T-helper 2 cell treated with Interferon-gamma antibody and Interleukin-4, amounts not matched to agents 5 μg/mL and 100 μg/mL, for 36 hours (primary cell): Measurements from ENCODE around the gene SGSH.
"Not testable (repeated sequence)": the region's sequence is repeated elsewhere in the genome, so short reads cannot be mapped to it uniquely, and the experiment has no call there.

Experiments used
- DNase-seq: peaks from one replicate; pipeline ENCODE4 v3.0.0; 2021; ENCODE audit warnings: low spot score
- H3K27ac Mint-ChIP-seq: one replicate; pipeline ENCODE4 v1.8.0; 2021; ENCODE audit warnings: mild to moderate bottlenecking, mixed read lengths
- H3K27me3 Mint-ChIP-seq: one replicate; pipeline ENCODE4 v1.8.0; 2021; ENCODE audit warnings: low read depth, mixed read lengths
- H3K36me3 Mint-ChIP-seq: one replicate; pipeline ENCODE4 v1.8.0; 2021; ENCODE audit warnings: low read depth, mixed read lengths
- H3K4me1 Mint-ChIP-seq: one replicate; pipeline ENCODE4 v1.8.0; 2021; ENCODE audit warnings: low read depth, mixed read lengths
- H3K4me3 Mint-ChIP-seq: one replicate; pipeline ENCODE4 v1.8.0; 2022; ENCODE audit warnings: mild to moderate bottlenecking, moderate library complexity, mixed read lengths
- H3K9me3 Mint-ChIP-seq: one replicate; pipeline ENCODE4 v1.8.0; 2021; ENCODE audit warnings: mixed read lengths

SGSH gene

DNA sequence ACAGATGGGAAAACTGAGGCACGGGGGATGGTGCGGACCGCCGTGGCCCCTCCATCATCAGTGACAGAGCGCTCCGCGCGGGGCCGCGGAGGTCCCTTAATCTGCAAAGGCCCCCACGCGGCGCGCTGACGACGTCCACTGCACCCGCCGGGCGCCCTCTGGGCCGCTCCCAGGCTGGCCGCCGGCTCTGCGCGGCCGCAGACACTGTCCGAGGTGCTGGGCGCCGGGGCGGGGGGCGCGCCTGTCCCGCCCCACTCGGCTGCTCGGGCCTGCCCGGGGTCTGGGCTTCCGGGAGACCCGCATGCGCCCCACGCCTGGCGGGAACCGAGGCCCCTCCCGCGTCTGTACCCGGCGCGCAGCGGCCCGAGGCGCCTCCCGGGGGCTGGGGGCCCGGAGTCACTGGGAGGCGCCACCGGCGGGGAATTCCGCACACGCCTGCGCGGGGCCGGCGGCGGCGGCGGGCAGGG, 40.0 kb upstream of the SGSH start:
- peak overlapping the region; percentile 94 for H3K4me3 Mint-ChIP-seq
- H3K27me3 Mint-ChIP-seq, result no peaks in the 10 kb centered on the region
- peaks cover 47% of the 10 kb centered on the region for H3K4me1 Mint-ChIP-seq
- H3K9me3 Mint-ChIP-seq, result no peaks in the 10 kb centered on the region
- peak; percentile 80 for DNase-seq
- H3K36me3 Mint-ChIP-seq, result peaks cover 17% of the 10 kb centered on the region
- H3K27ac Mint-ChIP-seq, result peak overlapping the region; percentile 98

DNA sequence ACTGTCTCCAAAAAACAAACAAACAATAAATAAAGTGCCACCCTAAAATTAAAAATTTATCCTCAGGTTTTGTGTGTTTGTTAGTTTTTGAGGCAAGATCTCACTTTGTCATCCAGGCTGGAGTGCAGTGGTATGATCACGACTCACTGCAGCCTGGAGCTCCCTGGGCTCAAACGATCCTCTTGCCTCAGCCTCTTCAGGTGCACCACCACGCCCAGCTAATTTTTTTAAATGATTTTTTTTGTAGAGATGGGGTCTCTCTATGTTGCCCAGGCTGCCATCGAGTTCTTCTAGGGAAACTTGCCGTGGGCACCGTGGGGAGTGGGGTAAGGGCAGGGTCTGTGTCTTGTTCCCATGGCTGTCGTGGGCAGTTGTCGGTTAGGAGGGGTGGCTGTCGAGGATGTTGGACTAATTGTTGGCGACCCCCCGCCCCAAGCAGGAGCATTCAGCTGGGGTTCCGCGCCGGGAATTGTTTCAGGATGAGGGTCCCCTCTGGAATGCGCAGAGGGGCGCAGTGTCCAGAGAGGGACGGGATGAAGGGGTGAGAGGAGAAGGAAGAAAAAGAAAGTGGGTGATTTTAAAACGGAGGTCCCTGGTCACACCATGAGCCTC, 39.4 kb upstream of the SGSH start:
- peak overlapping the region; percentile 98 for H3K27ac Mint-ChIP-seq
- H3K27me3 Mint-ChIP-seq, result no peaks in the 10 kb centered on the region
- H3K4me1 Mint-ChIP-seq, result peaks cover 53% of the 10 kb centered on the region
- no peak for DNase-seq
- peak overlapping the region; percentile 94 for H3K4me3 Mint-ChIP-seq
- H3K36me3 Mint-ChIP-seq, result peaks cover 11% of the 10 kb centered on the region
- no peaks in the 10 kb centered on the region for H3K9me3 Mint-ChIP-seq

DNA sequence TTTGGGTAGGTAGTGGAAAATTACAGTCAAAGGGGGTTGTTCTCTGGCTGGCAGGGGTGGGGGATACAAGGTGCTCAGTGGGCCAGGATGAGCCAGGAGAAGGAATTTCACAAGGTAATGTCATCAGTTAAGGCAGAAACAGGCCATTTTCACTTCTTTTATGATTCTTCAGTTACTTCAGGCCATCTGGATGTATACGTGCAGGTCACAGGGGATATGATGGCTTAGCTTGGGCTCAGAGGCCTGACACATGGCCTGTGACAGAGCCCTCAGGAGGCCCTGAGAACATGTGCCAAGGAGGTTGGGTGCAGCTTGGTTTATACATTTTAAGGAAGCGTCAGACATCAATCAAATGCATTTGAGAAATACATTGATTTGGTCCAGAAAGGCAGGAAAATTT, 38.2 kb upstream of the SGSH start:
- peaks cover 64% of the 10 kb centered on the region for H3K4me1 Mint-ChIP-seq
- H3K27me3 Mint-ChIP-seq, DNase-seq: not testable (repeated sequence)

DNA sequence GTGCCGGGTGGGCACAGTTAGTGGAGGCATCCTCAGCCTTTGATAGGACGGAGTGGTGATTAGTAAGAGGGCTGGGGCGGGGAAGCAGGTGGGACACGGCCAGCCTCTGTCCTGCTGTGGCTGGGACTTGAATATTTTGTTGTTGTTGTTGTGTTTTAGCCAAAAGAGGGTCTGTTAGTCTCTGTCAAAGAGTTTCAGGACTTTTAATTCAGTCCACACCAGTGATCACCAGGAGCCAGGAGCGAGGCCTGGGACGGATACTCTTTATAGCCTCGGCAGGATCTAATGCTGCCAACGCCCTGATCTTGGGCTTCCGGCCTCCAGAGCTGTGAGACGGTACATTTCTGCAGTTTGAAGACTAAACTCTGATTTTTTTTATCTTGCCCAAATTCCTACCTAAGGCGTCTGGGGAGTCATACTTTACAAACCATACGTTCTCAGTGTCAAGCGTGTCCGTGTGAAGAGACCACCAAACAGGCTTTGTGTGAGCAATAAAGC, 37.6 kb upstream of the SGSH start:
- no peaks in the 10 kb centered on the region for H3K9me3 Mint-ChIP-seq
- no peaks in the 10 kb centered on the region for H3K27me3 Mint-ChIP-seq
- H3K4me3 Mint-ChIP-seq, result peak overlapping the region; percentile 94
- peak overlapping the region; percentile 98 for H3K27ac Mint-ChIP-seq
- peaks cover 2% of the 10 kb centered on the region for H3K36me3 Mint-ChIP-seq
- DNase-seq, result no peak
- H3K4me1 Mint-ChIP-seq, result peaks cover 69% of the 10 kb centered on the region

More for the DNA sequence above, 38.2 kb upstream of the SGSH start:
- H3K9me3 Mint-ChIP-seq, H3K36me3 Mint-ChIP-seq: not testable (repeated sequence)
- peak overlapping the region; percentile 94 for H3K4me3 Mint-ChIP-seq
- peak overlapping the region; percentile 98 for H3K27ac Mint-ChIP-seq

DNA sequence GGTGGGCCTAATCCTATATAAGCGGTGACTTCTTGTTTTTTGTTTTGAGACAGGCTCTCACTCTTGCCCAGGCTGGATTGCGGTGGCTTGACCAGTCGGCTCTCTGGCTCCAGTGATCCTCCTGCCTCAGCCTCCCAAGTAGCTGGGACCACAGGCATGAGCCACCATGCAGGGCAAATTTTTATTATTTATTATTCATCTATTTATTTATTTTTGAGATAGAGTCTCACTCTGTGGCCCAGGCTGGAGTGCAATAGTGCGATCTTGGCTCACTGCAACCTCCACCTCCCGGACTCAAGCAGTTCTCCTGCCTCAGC, 35.9 kb upstream of the SGSH start:
- peaks cover 61% of the 10 kb centered on the region for H3K4me1 Mint-ChIP-seq

DNA sequence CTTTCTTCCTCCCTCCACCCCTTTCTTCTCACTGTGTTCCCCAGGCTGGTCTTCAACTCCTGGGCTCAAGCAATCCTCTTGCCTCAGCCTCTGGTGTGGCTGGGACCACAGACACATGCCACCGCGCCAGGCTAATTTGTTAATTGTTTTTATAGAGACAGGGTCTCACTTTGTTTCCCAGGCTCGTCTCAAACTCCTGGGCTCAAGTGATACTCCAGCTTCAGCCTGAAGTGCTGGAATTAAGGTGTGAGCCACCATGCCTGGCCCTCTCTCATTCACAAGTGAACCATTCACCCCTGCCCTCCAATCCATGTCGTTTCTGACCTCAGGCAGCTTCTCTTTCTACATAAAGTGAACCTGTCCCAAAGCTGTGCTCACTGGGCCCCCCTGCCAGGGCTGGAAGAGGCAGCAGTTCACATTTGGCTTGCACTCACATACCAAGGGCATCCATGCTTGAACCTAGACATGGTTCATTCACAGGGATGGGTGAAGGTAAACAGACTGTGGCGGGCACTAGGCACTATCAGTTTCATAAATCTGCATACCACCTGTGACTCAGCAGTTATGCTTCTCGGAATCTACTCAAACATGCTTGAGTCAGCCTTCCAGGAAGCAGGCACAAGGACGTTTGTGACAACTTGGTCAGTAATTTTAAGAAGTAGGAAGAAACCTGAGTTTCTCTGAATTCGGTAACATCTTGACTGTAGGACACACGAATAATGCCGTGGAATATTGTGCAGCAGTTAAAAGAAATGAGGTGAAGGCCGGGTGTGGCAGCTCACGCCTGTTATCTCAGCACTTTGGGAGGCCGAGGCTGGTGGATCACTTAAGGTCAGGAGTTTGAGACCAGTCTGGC, 34.5 kb upstream of the SGSH start:
- Mint-ChIP-seq H3K27me3 (no peaks in the 10 kb centered on the region), H3K9me3 (no peaks in the 10 kb centered on the region), H3K27ac (peak overlapping the region; percentile 90), H3K36me3 (peaks cover 2% of the 10 kb centered on the region), H3K4me3 (peak overlapping the region; percentile 61), H3K4me1 (peaks cover 59% of the 10 kb centered on the region)
- DNase-seq, result peak; percentile 81

More for the DNA sequence above, 35.9 kb upstream of the SGSH start:
- Mint-ChIP-seq H3K27me3 (no peaks in the 10 kb centered on the region), H3K9me3 (no peaks in the 10 kb centered on the region), H3K27ac (peak overlapping the region; percentile 90), H3K36me3 (peaks cover 2% of the 10 kb centered on the region), H3K4me3 (peak overlapping the region; percentile 43)
- DNase-seq, result no peak

DNA sequence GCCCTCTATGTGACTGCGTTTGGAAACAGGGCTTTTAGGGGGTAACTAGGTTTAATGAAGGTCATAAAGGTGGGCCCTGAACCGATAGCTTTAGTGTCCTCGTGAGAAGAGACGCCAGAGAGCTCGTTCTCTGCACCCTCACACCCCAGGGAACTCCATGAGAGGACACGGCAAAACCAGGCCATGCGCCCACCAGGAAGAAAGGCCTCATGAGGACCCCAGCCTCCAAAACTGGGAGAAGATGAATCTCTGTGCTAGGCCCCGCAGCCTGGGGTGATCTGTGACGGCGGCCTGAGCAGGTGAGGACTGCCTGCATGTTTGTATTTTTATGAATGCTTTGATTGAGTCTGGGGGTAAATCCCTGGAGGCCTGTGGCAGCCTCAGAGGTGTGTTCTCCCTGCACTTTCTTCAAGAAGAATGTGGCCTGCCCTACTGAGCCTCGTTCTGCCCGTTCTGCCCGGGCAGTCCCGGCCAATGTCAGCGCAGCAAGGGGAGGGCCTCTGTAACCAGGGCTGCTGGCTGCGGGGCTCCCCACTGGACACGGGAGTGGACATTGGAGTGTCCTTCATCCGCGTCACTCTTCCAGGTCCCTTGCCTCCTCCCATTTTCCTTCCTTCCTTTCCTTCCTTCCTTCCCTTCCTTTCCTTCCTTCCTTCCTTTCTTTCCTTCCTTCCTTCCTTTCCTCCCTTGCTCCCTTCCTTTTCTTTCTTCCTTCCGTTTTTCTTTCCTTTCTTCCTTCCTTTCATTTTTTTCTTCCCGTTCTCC, 33.7 kb upstream of the SGSH start:
- Mint-ChIP-seq H3K9me3 (no peaks in the 10 kb centered on the region), H3K36me3 (peaks cover 2% of the 10 kb centered on the region), H3K27ac (peak overlapping the region; percentile 90), H3K27me3 (no peaks in the 10 kb centered on the region), H3K4me1 (peaks cover 52% of the 10 kb centered on the region), H3K4me3 (peak overlapping the region; percentile 61)
- DNase-seq, result no peak

DNA sequence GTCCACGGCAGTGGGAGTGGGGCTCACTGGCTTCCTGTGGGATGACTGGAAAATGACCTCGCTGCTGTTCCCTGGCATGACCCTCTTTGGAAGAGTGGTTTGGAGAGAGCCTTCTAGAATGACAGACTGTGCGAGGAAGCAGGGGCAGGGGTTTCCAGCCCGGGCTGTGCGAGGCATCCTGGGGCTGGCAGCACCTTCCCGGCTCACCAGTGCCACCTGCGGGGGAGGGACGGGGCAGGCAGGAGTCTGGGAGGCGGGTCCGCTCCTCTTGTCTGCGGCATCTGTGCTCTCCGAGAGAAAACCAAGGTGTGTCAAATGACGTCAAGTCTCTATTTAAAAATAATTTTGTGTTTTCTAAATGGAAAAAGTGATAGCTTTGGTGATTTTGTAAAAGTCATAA, 32.7 kb upstream of the SGSH start:
- peaks cover 43% of the 10 kb centered on the region for H3K4me1 Mint-ChIP-seq
- H3K27me3 Mint-ChIP-seq, result no peaks in the 10 kb centered on the region
- H3K4me3 Mint-ChIP-seq, result no peak overlapping the region
- H3K36me3 Mint-ChIP-seq, result no peaks in the 10 kb centered on the region
- DNase-seq, result peak; percentile 84
- H3K9me3 Mint-ChIP-seq, result no peaks in the 10 kb centered on the region
- peak overlapping the region; percentile 90 for H3K27ac Mint-ChIP-seq

DNA sequence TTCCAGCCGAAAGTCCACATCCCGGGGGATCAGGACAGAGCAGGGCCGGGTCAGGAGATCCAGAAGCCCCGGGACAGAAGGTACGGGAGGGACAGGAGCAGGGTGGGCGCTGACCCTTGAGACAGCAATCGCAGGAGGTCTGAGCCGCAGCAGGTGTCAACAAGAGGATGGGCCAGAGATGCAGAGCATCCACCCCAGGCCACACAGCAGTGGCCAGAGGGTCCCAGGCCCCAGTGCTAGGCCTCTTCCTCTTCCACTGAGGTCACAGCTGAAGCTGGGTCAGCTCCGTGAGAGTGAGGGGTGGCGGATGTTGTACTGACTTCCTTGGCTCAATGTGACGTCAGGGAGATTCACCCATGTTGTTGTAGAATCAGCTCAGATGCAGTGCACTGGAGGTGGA, 31.8 kb upstream of the SGSH start:
- H3K36me3 Mint-ChIP-seq, result no peaks in the 10 kb centered on the region
- peak overlapping the region; percentile 45 for H3K27ac Mint-ChIP-seq
- H3K4me3 Mint-ChIP-seq, result no peak overlapping the region
- H3K4me1 Mint-ChIP-seq, result peaks cover 35% of the 10 kb centered on the region
- no peaks in the 10 kb centered on the region for H3K9me3 Mint-ChIP-seq
- DNase-seq, result no peak
- H3K27me3 Mint-ChIP-seq, result no peaks in the 10 kb centered on the region

DNA sequence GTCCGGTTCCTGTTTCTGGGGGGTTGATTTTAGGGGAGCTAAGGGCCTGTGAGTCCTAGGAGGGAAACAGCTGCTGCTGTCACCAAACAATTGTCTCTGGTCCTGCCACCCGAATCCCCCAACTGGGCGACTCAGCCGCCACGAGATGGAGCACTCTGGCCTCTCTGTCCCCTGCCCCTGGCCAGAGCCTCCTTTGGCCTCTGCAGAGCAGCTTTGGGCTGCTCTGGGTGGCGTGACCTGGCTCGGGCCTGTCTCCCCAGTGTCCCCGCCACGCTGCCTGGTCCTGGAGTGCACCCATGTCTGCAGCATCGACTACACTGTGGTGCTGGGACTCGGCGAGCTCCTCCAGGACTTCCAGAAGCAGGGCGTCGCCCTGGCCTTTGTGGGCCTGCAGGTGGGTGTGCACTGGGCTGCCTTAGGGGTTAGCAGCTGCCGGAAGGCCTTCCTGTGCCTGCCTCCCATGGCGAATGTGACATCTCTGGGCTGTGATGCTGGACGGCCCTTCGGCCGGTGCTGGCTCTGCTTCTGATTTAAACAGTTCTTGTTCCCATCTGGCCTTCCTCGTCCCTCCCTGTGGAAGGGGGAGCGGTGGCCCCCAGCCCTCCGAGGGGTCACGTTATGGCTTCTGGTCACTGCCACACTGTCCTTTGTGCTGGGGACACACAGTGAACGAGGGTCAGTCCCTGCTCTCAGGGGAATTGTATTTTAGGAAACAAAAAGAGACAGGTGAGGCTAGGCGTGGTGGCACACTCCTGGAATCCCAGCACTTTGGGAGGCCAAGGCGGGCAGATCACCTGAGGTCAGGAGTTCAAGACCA, 29.0 kb upstream of the SGSH start:
- Mint-ChIP-seq H3K27ac (no peak overlapping the region), H3K4me1 (peaks cover 15% of the 10 kb centered on the region), H3K9me3 (no peaks in the 10 kb centered on the region), H3K27me3 (no peaks in the 10 kb centered on the region), H3K36me3 (no peaks in the 10 kb centered on the region), H3K4me3 (no peak overlapping the region)
- DNase-seq, result no peak

DNA sequence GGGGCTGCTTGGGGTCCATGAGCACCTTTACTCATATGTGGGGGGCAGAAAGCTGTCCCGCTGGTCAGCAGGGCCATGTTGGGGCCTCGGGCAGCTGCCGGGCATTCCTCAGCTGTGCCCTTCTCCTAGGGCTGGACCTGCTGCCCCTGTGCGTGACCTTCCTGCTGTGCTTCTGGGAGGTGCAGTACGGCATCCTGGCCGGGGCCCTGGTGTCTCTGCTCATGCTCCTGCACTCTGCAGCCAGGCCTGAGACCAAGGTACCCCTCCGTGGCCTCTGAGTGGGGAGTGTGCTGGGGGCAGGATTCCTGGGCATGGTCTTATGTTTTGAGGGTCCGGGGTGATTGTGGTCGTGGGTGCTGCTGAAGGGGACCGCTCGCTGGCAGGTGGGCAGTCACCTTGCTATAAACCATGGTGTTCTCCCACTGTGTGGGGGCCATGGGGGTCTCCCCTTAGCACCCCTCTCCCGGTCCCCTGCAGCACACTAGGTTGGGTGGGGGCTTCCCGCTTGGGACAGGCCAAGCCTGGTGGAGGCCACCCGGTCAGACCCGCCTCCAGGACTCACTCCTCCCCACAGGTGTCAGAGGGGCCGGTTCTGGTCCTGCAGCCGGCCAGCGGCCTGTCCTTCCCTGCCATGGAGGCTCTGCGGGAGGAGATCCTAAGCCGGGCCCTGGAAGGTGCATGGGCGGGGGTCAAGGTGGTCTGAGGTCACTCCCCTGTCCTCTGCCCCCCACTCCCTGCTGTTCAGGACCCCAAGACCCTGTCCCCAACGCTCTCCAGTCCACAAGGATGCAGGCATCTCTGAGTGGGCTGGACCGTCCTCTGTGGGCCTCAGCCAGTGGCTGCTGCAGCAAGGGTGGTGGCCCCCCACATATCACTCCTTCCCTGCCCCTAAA, 28.1 kb upstream of the SGSH start:
- no peaks in the 10 kb centered on the region for H3K27me3 Mint-ChIP-seq
- H3K4me3 Mint-ChIP-seq, result no peak overlapping the region

DNA sequence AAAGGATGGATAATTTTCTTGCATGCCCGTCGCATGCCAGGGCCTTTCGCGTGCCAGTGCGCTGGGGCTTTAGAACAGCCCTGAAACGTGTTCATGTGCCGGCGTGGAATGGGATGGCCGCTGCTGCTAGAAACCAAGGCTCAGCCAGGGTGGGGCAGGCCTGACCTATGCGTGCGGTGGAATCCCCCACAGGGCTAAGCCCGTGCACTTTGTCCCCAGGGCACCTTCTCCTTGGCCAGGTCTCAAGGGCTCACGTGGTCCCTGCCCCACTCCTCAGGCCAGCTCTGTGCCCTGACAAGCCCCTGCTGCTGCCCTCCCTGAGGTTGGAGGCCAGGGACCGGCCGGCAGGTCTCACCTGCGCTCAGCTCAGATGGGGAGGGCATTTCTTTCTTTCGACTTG, 27.4 kb upstream of the SGSH start:
- Mint-ChIP-seq H3K36me3 (no peaks in the 10 kb centered on the region), H3K9me3 (no peaks in the 10 kb centered on the region), H3K27me3 (no peaks in the 10 kb centered on the region), H3K4me1 (peaks cover 1% of the 10 kb centered on the region), H3K4me3 (no peak overlapping the region), H3K27ac (no peak overlapping the region)
- no peak for DNase-seq

More for the DNA sequence above, 28.1 kb upstream of the SGSH start:
- Mint-ChIP-seq H3K4me1 (peaks cover 8% of the 10 kb centered on the region), H3K27ac (no peak overlapping the region), H3K36me3 (no peaks in the 10 kb centered on the region), H3K9me3 (no peaks in the 10 kb centered on the region)
- no peak for DNase-seq
